SIG-M5 (cell line): ENCODE results near the gene MEN1.

ENCODE experiments used
- DNase-seq: peaks from one replicate; lab custom pipeline; 2025; lab: John Stamatoyannopoulos, UW

The MEN1 gene

GRCh38 chr11:64810271-64810890 lies at the start of gene MEN1:
MEN1 (minus strand) TSS chr11:64810551; CDS start chr11:64810109, 442 bp downstream.
- peak; percentile 77 for DNase-seq

- DNase-seq = peak; percentile 43
Measured at GRCh38 chr11:64859542-64860414, 49.4 kb upstream of the MEN1 start.

- no peak for DNase-seq
Measured at GRCh38 chr11:64858467-64859263, 48.3 kb upstream of the MEN1 start.

GRCh38 chr11:64857485-64857884 lies 47.1 kb upstream of the MEN1 start:
- DNase-seq = no peak

- DNase-seq = no peak
Measured at GRCh38 chr11:64856382-64857227, 46.3 kb upstream of the MEN1 start.

GRCh38 chr11:64855596-64856304 lies 45.4 kb upstream of the MEN1 start:
- DNase-seq = no peak

GRCh38 chr11:64854534-64855502 lies 44.5 kb upstream of the MEN1 start:
- DNase-seq = no peak

- DNase-seq = no peak
Measured at GRCh38 chr11:64854157-64854533, 43.8 kb upstream of the MEN1 start.

- DNase-seq = no peak
Measured at GRCh38 chr11:64853709-64854108, 43.4 kb upstream of the MEN1 start.

GRCh38 chr11:64852804-64853509 lies 42.6 kb upstream of the MEN1 start:
- no peak for DNase-seq

GRCh38 chr11:64851831-64852351 lies 41.5 kb upstream of the MEN1 start:
- no peak for DNase-seq

GRCh38 chr11:64850979-64851567 lies 40.7 kb upstream of the MEN1 start:
- DNase-seq = no peak

GRCh38 chr11:64849598-64850356 lies 39.4 kb upstream of the MEN1 start:
- DNase-seq = no peak

GRCh38 chr11:64848826-64849597 lies 38.7 kb upstream of the MEN1 start:
- no peak for DNase-seq

GRCh38 chr11:64848214-64848825 lies 38.0 kb upstream of the MEN1 start:
- DNase-seq = no peak

GRCh38 chr11:64846998-64847666 lies 36.8 kb upstream of the MEN1 start:
- no peak for DNase-seq
